Upper lobe of left lung (tissue), 4 donors: ENCODE data around the gene SLC24A5.

ENCODE experiments used
- CTCF ChIP-seq, 6 experiments: fragments of 450-650 bp in 4 of 6; fragments of 200-600 bp in 2 of 6; sonication (generic) in 2 of 6; IDR thresholded peaks; one replicate each; pipeline ENCODE4 v1.5.1; 2016 to 2019; ENCODE audit warnings: antibody characterized with exemption in 6 of 6
- POLR2A ChIP-seq, 4 donors: fragments of 450-650 bp; IDR thresholded peaks; one replicate each; pipeline ENCODE4 v1.5.1; 2016 to 2017; ENCODE audit warnings: antibody characterized with exemption in 4 of 4, mild to moderate bottlenecking in 2 of 4

DNA sequence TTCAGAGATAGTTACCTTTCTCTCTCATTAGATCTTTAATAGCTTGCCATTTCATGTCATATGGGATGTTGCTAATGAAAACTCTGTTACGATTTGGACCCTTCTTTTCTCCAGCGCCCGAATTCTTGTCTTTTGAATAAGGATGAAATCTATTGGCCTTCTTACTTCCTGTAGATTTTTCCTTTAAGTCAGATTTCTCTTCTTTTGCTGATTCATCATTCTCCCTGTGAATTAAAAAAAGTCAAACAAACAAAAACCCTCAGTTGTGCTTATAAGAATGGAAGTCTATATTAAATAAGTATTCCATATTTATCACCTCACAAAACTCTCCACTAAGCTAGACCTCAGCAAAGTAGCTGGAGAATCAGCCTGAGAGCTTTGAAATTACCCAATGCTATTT, 47.8 kb downstream of the SLC24A5 start:
- TF ChIP-seq CTCF (IDR thresholded peaks at IDR 0.05) (no peak), POLR2A (IDR thresholded peaks at IDR 0.05) (no peak)
